A549 treated with AZD9567 at 1 μM for 4 hours (cell line): ENCODE measurements around the gene MRGPRE. TPM values are rescaled to one million over a fixed set of nuclear protein-coding genes. Genes with fewer than 3 reads are reported as not detected.

ENCODE experiments used
- total RNA-seq: library from RNA; stranded (reverse); fragments of 200-300 nt; extraction: Qiagen RNA extraction; gene quantifications from 5 replicates; pipeline ENCODE4 v1.2.3, GENCODE V29; 2022; ENCODE audit not compliant: insufficient read depth

The MRGPRE gene, protein sequence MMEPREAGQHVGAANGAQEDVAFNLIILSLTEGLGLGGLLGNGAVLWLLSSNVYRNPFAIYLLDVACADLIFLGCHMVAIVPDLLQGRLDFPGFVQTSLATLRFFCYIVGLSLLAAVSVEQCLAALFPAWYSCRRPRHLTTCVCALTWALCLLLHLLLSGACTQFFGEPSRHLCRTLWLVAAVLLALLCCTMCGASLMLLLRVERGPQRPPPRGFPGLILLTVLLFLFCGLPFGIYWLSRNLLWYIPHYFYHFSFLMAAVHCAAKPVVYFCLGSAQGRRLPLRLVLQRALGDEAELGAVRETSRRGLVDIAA
- total RNA-seq: 0.10 to 0.11 TPM in 2 of 5 replicates, not detected in the others

DNA sequence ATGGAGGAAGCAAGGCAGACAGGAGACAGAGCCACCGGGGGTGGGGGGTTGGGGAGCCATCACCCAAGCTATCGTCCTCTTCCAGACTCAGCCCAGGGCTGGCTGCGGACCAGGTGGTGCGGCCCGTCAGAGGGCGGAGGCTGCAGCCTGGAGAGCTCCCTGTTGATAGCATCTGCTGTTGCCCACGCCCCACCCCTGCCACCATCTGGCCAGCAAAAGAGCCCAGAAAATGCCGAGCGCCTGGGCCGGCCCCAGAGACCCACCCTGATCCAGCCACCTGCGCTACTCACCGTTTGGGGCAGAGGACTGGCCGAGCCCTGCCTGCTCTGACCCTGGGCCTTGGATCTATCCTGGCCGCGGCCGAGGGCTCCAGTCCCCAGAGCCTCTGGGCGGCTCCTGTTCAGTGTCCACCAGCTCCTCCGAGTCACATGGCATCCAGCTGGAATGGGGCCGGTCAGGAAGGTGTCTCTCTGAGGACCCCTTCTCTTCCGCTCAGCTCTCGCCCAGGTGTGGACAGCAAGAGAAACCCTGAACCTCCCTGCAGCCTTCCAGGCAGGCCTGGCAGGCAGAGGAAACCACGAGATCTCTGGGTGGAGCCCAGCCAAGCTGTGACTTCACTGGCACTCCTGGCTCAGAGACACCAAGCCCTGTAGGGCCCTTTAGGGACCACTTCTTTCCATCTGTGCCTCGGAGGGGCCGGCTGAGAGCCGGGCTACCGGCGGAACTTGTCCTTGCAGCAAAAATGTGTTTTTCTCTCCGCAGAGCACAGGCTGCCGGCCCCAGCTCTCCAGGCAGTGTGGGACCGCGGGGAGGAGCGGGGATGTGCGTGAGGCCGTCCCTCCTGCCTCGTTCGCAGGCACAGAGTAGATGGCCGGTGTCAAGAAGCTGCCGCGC is at the start of gene MRGPRE:
Gene MRGPRE (minus strand): TSS at position 567 of the 894 bp plus-strand sequence. CDS start 3,618 bp downstream, outside the sequence.

GRCh38 chr11:3218483-3219280 is 13.5 kb downstream of the MRGPRE start, which contains the start of gene MRGPRG:
MRGPRG (minus strand) TSS chr11:3218813; CDS start chr11:3218813, 0 bp downstream.

Other genes starting within 250 kb of the MRGPRE start
- gene NAP1L4, start 240.1 kb downstream of the MRGPRE start, total RNA-seq: 113 to 129 TPM (median 122 TPM) in 5 replicates
- gene CARS1, start 175.0 kb downstream of the MRGPRE start, total RNA-seq: 54.6 to 74.8 TPM (median 62.0 TPM) in 5 replicates
- gene OSBPL5, start 67.1 kb downstream of the MRGPRE start, total RNA-seq: 6.1 to 9.1 TPM (median 8.1 TPM) in 5 replicates
- gene MRGPRG, start 13.6 kb downstream of the MRGPRE start, total RNA-seq: not detected in 5 replicates
- 15.8 to 20.8 TPM (median 19.6 TPM) in 5 replicates for gene ZNF195, start 146.7 kb upstream of the MRGPRE start, total RNA-seq